Adrenal gland (tissue), 5 donors: ENCODE data around the gene APBB3.

Experiments
- CTCF ChIP-seq, 6 experiments: fragments of 450-650 bp in 4 of 6; fragments of 200-600 bp in 2 of 6; sonication (generic) in 1 of 6; IDR thresholded peaks; 1 replicate in 5 of 6; 2 replicates in 1 of 6; pipeline versions ENCODE4 v1.5.1 to v1.8.0; 2016 to 2021; ENCODE audit warnings: antibody characterized with exemption in 6 of 6, mild to moderate bottlenecking in 2 of 6, moderate library complexity in 1 of 6
- POLR2A ChIP-seq, 2 donors: fragments of 450-650 bp; IDR thresholded peaks; one replicate each; pipeline ENCODE4 v1.6.1; 2017; ENCODE audit warnings: antibody characterized with exemption in 2 of 2, mild to moderate bottlenecking in 2 of 2, moderate library complexity in 1 of 2
- donor health status: DM: no; HTN: no; CAD: no.

GRCh38 chr5:140549237-140550144 is 14.9 kb downstream of the APBB3 start:
- TF ChIP-seq CTCF (IDR thresholded peaks at IDR 0.05), result no peak
- TF ChIP-seq POLR2A (IDR thresholded peaks at IDR 0.05), result no peak
